ENCODE results near the gene OSER1.

Gene OSER1

DNA sequence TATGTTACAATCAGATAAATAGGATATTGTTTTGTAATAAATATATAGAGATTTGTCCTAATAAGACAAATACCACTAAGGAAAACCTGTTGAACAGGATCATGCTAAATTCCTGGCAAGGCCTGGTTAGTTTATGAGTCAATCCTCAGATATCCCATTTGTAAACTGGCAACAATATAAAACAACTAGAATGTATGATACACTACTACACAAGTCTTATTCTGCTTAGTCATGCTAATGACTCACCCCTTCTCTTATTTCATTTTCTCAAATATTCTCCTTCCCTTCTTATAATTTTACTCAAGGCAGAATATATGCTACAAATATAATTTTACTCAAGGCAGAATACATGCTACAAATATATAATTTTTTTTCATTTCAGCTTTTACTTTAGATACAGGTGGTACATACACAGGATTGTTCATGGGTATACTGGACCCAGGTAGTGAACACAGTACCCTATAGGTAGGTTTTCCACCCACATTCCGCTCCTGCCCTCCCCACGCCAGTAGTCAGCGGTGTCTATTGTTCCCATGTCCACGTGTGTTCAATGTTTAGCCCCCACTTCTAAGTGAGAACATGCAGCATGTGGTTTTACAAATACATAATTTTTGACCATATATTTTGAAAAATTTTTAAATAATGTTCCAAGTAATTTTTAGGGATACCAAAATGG is 6.3 kb downstream of the OSER1 start:
- H3K4me3 Mint-ChIP-seq = no peak overlapping the region
- H3K27me3 Mint-ChIP-seq (ENCODE audit: low read depth, poor library complexity) = no peaks in the 10 kb centered on the region
- no peak overlapping the region for H3K27ac Mint-ChIP-seq
- peaks cover 33% of the 10 kb centered on the region for H3K4me1 Mint-ChIP-seq
- TF ChIP-seq, protein P1, sequence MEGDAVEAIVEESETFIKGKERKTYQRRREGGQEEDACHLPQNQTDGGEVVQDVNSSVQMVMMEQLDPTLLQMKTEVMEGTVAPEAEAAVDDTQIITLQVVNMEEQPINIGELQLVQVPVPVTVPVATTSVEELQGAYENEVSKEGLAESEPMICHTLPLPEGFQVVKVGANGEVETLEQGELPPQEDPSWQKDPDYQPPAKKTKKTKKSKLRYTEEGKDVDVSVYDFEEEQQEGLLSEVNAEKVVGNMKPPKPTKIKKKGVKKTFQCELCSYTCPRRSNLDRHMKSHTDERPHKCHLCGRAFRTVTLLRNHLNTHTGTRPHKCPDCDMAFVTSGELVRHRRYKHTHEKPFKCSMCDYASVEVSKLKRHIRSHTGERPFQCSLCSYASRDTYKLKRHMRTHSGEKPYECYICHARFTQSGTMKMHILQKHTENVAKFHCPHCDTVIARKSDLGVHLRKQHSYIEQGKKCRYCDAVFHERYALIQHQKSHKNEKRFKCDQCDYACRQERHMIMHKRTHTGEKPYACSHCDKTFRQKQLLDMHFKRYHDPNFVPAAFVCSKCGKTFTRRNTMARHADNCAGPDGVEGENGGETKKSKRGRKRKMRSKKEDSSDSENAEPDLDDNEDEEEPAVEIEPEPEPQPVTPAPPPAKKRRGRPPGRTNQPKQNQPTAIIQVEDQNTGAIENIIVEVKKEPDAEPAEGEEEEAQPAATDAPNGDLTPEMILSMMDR (IDR thresholded peaks at IDR 0.05) = no peak
- H3K9me3 Mint-ChIP-seq = no peaks in the 10 kb centered on the region
- H3K36me3 Mint-ChIP-seq (ENCODE audit: low read depth) = peaks cover 41% of the 10 kb centered on the region
- DNase-seq = no peak

DNA sequence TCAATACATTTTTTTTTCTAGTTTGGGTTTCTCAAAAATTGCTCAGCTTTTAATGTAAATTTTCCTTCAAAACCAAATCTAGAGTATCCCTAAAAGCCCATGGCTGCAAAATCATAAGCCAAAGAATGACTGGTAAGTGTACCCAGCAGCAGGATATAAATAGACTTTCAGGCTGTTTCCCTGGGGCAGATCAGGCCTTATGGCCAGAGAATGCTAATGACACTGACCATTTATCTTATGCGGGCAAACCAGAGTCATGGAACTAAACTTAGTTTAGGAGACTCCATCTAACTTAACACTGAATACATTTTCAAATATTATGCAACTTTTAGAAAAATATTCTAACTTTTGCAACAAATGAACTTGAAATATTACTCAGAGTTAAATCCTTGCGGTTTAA is 7.4 kb downstream of the OSER1 start:
- DNase-seq = no peak
- peaks cover 48% of the 10 kb centered on the region for H3K36me3 Mint-ChIP-seq (ENCODE audit: low read depth)
- H3K27ac Mint-ChIP-seq = no peak overlapping the region
- no peaks in the 10 kb centered on the region for H3K27me3 Mint-ChIP-seq (ENCODE audit: low read depth, poor library complexity)
- H3K9me3 Mint-ChIP-seq = no peaks in the 10 kb centered on the region
- TF ChIP-seq, protein P1 (IDR thresholded peaks at IDR 0.05) = no peak
- no peak overlapping the region for H3K4me3 Mint-ChIP-seq
- peaks cover 21% of the 10 kb centered on the region for H3K4me1 Mint-ChIP-seq

DNA sequence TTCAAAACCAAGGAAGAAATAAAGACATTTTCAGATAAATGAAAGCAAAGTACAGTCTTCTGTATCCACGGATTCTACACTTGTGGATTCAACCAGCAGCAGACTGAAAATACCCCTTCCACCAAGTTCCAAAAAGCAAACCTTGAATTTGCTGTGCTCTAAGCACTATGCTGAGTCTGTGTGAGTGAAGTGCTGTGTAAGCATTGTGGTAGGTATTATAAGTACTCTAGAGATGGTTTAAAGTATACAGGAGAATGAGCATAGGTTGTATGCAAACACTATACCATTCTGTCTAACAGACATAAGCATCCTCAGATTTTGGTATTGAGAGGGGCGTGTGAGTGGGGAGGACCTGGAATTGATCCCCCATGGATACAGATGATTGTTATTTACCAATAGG is 9.6 kb downstream of the OSER1 start:
- Mint-ChIP-seq H3K4me1 (no peaks in the 10 kb centered on the region), H3K4me3 (no peak overlapping the region), H3K27ac (no peak overlapping the region), H3K27me3 (ENCODE audit: low read depth, poor library complexity) (no peaks in the 10 kb centered on the region), H3K36me3 (ENCODE audit: low read depth) (peaks cover 53% of the 10 kb centered on the region), H3K9me3 (no peaks in the 10 kb centered on the region)
- TF ChIP-seq, protein P1 (IDR thresholded peaks at IDR 0.05) = no peak
- no peak for DNase-seq

DNA sequence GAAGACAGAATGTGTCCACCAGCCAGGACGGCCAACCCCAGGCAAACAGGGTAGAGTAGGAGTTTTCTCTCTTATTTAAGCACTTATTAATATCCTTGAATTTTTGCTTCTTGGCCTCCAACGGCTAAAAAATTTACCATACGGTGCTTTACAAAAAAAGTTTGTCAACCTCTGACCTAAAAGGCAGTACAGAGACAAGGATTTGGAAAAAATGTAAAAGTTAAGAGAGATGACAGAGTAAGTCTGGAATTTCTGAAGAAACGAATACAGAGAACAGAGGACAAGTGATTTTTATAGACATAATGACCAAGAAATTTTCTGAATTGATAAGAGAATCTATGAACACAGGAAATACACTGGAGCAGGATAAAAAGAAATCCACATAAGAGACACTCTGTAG is 10.2 kb downstream of the OSER1 start:
- H3K27ac Mint-ChIP-seq = no peak overlapping the region
- no peaks in the 10 kb centered on the region for H3K4me1 Mint-ChIP-seq
- H3K27me3 Mint-ChIP-seq (ENCODE audit: low read depth, poor library complexity) = no peaks in the 10 kb centered on the region
- DNase-seq = no peak
- no peaks in the 10 kb centered on the region for H3K9me3 Mint-ChIP-seq
- TF ChIP-seq, protein P1 (IDR thresholded peaks at IDR 0.05) = no peak
- H3K36me3 Mint-ChIP-seq (ENCODE audit: low read depth) = peaks cover 52% of the 10 kb centered on the region
- H3K4me3 Mint-ChIP-seq = no peak overlapping the region

DNA sequence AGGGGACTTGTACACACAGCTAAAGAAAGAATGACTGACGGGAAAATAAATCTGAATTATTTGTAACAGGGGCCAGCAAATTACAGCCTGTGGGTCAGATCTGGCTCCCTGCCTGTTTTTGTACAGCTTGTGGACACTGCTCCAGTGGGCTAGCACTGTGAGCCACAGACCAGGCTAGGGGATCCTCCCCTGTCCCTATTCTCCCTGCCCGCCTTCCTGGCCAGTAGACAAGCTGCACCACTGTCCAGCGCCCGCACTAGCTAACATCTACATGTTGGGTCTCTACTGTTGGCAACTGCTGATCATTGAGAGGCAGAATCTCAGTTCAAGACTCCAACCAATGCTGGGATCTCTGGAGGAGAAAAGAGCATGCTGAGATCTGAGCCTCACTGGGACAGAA is 10.7 kb downstream of the OSER1 start:
- no peak for DNase-seq
- Mint-ChIP-seq H3K4me3 (no peak overlapping the region), H3K27ac (peak overlapping the region; percentile 64), H3K9me3 (no peaks in the 10 kb centered on the region), H3K4me1 (no peaks in the 10 kb centered on the region), H3K36me3 (ENCODE audit: low read depth) (peaks cover 52% of the 10 kb centered on the region), H3K27me3 (ENCODE audit: low read depth, poor library complexity) (no peaks in the 10 kb centered on the region)
- TF ChIP-seq, protein P1 (IDR thresholded peaks at IDR 0.05) = no peak

DNA sequence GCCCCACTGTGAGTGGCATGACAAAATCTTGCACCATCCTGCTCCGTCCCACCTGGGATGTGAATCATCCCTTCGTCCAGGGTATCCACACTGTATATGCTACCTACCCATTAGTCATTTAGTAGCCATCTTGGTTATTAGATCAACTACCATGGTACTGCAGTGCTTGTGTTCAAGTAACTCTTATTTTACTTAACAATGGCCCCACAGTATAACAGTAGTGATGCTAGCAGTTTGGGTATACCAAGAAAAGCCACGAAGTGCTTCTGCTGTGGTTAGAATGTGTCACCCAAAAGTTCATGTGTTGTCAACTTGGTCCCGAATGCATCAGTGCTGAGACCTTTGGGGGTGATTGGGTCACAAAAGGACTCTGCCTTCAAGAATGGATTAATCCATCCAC is 11.7 kb downstream of the OSER1 start:
- Mint-ChIP-seq H3K4me1 (no peaks in the 10 kb centered on the region), H3K36me3 (ENCODE audit: low read depth) (peaks cover 52% of the 10 kb centered on the region), H3K27ac (no peak overlapping the region), H3K4me3 (no peak overlapping the region), H3K9me3 (no peaks in the 10 kb centered on the region), H3K27me3 (ENCODE audit: low read depth, poor library complexity) (no peaks in the 10 kb centered on the region)
- TF ChIP-seq, protein P1 (IDR thresholded peaks at IDR 0.05) = no peak
- DNase-seq = no peak
